C4-2B (cell line): ENCODE data around the gene GFPT2.

Experiments used
- ZFX ChIP-seq: fragments of 450-650 bp; IDR thresholded peaks from 2 replicates; pipeline ENCODE4 v1.6.1; 2017
- TF ChIP-seq, protein P1 (sequence below): fragments of 450-650 bp; conservative IDR thresholded peaks from 2 replicates; pipeline ENCODE4 v1.5.1; 2017; ENCODE audit warnings: mild to moderate bottlenecking

DNA sequence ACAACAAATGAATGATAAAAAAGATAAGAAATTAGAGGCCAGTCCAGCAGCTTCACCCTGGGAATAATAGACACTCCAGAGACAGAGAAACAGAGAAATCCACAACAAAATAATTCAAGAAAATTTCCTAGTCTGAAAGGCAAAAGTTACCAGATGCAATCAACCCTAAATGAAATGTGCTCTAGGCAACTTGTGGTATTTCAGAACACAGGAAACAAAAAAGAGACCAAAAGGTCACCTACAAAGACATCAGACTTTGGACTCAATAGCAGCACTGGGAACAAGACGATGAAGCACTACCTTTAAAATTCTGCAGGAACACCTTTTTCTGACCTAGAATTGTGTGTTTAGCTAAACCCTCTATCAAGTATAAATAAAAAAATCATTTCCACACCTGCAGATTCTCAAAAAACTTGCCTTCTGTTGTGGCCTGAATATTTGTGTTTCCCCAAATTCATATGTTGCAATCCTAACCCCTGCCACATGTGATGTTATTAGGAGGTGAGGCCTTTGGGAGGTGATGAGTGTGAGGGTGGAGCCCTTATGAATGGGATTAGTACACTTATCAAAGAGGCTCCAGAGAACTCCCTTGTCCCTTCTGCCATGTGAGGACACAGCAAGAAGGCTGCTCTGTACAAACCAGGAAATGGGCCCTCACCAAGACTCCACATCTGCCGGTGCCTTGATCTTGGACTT lies 55.4 kb downstream of the GFPT2 start:
- TF ChIP-seq, protein P1, sequence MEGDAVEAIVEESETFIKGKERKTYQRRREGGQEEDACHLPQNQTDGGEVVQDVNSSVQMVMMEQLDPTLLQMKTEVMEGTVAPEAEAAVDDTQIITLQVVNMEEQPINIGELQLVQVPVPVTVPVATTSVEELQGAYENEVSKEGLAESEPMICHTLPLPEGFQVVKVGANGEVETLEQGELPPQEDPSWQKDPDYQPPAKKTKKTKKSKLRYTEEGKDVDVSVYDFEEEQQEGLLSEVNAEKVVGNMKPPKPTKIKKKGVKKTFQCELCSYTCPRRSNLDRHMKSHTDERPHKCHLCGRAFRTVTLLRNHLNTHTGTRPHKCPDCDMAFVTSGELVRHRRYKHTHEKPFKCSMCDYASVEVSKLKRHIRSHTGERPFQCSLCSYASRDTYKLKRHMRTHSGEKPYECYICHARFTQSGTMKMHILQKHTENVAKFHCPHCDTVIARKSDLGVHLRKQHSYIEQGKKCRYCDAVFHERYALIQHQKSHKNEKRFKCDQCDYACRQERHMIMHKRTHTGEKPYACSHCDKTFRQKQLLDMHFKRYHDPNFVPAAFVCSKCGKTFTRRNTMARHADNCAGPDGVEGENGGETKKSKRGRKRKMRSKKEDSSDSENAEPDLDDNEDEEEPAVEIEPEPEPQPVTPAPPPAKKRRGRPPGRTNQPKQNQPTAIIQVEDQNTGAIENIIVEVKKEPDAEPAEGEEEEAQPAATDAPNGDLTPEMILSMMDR = no peak
- no peak for TF ChIP-seq ZFX
